Measurements from ENCODE around the gene XAF1.
"Not testable (repeated sequence)": the region's sequence is repeated elsewhere in the genome, so short reads cannot be mapped to it uniquely, and the experiment has no call there.

The XAF1 gene

DNA sequence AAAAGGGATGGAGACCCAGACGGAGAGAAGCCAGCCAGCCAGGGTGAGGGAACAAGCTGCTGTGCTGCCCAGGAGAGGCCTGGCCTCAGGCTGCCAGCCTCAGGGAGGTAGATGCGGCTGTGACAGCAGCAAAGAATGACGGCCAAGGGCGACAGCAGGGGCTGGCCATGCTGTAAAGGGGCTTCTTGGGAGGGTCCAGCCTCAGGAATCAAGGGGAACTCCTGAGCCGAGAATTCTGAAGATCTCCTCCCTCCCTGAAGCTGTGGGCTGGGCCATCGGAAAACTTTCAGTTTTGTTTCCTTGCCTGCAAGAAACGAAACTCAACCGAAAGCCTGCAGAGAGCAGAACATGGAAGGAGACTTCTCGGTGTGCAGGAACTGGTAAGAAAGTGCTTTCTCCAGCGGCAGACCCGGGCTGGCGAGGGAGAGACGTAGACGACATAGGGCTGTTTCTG, at the start of gene XAF1:
XAF1 (plus strand) TSS at position 316 of the 454 bp plus-strand sequence; CDS start at position 349, 33 bp downstream.
- peak; percentile 32 for DNase-seq (ENCODE audit: low spot score)

GRCh38 chr17:6706499-6706898, 49.3 kb upstream of the XAF1 start:
- no peak for DNase-seq (ENCODE audit: low spot score)

- DNase-seq (ENCODE audit: low spot score): no peak
Measured at GRCh38 chr17:6706996-6707395, 48.9 kb upstream of the XAF1 start.

DNA sequence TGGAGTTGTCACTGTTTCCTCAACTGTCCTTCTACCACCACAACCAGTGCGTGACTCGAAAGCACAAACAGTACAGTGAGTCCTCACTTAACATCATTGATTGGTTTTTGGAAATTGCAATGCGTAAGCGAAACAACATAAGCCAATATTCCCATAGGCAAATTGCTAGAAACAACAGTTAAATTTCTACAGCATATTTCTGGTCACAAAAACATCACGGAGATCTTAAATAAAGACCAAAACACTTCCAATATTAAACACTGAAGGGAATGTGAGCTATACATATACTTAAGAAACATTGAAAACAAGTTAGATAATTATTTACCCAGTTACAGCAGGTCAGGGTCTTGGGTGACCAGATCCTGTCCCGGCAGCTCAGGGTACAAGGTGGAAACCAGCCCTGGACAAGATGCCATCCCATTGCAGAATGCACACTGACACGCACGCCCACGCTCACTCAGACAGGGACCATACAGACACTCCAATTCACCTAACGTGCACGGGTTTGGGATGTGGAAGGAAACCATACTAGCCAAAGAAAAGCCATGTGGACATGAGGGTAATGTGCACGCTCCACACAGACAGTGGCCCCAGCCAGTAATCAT, 47.4 kb upstream of the XAF1 start:
- no peak for DNase-seq (ENCODE audit: low spot score)

GRCh38 chr17:6710317-6710716, 45.5 kb upstream of the XAF1 start:
- DNase-seq (ENCODE audit: low spot score): no peak

DNA sequence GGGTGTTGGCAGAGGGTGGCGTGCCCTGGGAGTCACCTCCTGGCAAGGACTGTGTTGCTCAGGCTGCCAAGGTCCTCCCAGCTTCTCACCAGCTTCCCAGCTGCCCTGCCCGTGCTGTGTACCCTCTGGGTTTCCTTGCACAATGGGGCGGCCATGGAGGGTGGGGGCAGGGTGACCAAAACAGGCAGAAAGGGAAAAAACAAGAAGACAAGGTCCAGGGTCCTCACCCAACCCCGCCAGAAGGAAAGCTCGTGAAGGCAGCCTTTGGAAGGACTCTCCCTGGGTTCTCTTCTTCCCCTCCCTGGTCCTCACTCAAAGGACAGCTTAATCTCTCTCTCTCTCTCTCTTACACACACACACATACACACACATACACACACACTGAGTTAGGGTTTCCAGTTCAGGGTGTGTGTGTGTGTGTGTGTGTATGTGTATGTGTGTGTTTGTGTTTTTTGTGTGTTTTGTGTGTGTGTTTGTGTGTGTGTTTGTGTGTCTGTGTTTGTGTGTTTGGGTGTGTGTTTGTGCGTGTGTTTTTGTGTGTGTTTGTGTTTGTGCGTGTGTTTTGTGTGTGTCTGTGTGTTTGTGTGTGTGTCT, 44.7 kb upstream of the XAF1 start:
- DNase-seq (ENCODE audit: low spot score): no peak

GRCh38 chr17:6711681-6712057, 44.2 kb upstream of the XAF1 start:
- no peak for DNase-seq (ENCODE audit: low spot score)

- peak; percentile 64 for DNase-seq (ENCODE audit: low spot score)
Measured at GRCh38 chr17:6712058-6712853, 43.6 kb upstream of the XAF1 start.

GRCh38 chr17:6712854-6713129, 43.1 kb upstream of the XAF1 start:
- DNase-seq (ENCODE audit: low spot score): no peak

GRCh38 chr17:6713130-6713917, 42.5 kb upstream of the XAF1 start, which contains the start of gene SLC13A5:
TSS of gene SLC13A5 (minus strand) at chr17:6713369. CDS start at chr17:6713333, 36 bp downstream.
- DNase-seq (ENCODE audit: low spot score): no peak

- no peak for DNase-seq (ENCODE audit: low spot score)
Measured at GRCh38 chr17:6713918-6714271, 42.0 kb upstream of the XAF1 start.

DNA sequence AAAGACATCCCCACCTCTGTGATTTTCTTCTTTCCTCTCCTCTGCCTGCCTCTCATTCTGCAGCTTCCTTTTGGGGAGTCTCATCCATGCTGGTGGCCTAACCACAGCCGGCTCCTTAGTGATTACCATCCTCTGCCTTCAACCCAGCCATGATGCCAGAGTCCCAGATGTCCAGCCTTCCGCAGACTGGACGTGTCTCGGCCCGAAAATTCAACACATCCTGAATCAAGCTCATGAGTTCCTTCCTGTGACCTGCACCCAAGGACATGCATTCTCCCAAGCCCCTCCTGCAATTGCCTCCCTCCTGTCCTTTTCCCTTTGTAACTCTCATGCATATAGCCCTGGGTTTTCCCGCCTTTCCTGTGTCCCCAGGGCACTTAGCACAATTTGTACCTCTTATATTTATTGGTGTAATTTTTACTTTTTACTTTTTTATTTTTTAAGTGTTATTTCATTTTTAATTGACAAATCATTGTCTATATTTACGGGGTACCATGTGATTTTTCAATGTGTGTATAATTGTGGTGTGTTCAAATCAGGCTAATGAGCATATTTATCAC, 41.5 kb upstream of the XAF1 start:
- DNase-seq (ENCODE audit: low spot score): no peak

- no peak for DNase-seq (ENCODE audit: low spot score)
Measured at GRCh38 chr17:6716736-6717135, 39.1 kb upstream of the XAF1 start.

- DNase-seq (ENCODE audit: low spot score): no peak
Measured at GRCh38 chr17:6721744-6722143, 34.1 kb upstream of the XAF1 start.

- no peak for DNase-seq (ENCODE audit: low spot score)
Measured at GRCh38 chr17:6724009-6724408, 31.8 kb upstream of the XAF1 start.

GRCh38 chr17:6729531-6729930, 26.3 kb upstream of the XAF1 start:
- no peak for DNase-seq (ENCODE audit: low spot score)

GRCh38 chr17:6746665-6747064, 9.2 kb upstream of the XAF1 start:
- not testable (repeated sequence) for DNase-seq (ENCODE audit: low spot score)

DNA sequence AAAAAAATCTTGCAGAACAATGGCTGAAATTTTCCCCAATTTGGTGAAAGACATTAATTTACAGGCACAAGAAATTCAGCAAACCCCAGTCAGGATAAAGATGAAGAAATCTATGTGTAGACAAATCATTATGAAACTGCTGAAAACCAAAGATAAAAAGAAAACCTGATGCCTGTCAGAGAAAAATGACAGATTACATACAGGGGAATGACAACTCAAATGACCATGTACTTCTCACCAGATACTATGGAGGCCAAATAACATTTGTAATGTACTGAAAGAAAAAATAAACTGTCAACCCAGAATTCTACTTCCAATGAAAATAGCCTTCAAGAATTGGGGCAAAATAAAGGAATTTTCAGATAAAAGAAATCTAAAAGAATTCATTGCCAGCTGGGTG, 7.2 kb upstream of the XAF1 start:
- no peak for DNase-seq (ENCODE audit: low spot score)

- DNase-seq (ENCODE audit: low spot score): no peak
Measured at GRCh38 chr17:6749519-6749918, 6.3 kb upstream of the XAF1 start.

GRCh38 chr17:6752068-6752909, 3.6 kb upstream of the XAF1 start:
- peak; percentile 30 for DNase-seq (ENCODE audit: low spot score)

DNA sequence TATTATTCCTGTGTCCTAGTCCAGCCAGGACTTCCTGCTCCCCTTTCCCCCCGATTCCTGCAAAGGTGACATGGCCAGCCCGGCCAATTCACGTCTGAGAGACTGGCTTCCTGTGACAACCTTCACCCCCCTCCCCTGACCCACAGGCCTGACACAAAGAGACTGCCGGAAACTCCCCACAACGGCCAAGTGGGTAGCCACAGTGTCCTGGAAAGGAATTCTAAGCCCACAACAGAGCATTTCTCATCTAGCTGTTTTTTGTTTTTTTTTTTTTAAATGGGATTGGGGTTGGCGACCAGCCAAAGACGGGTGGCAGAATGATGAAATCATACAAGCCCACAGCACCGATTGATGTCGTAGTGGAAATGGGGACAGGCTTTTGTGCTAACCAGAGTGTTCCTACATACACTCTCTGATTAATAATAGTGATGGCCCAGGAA, 2.8 kb upstream of the XAF1 start:
- DNase-seq (ENCODE audit: low spot score): no peak

Data from globus pallidus (tissue), 1 donor.